ENCODE data around the gene KRTAP5-10. TPM values are rescaled to one million over a fixed set of nuclear protein-coding genes. Genes with fewer than 3 reads are reported as not detected.
A peak's percentile ranks its signal among the peaks of the same experiment; 100 is the strongest.
"Not testable (repeated sequence)": the region's sequence is repeated elsewhere in the genome, so short reads cannot be mapped to it uniquely, and the experiment has no call there.

KRTAP5-10 gene
- total RNA-seq, 1 donor from 2014 or later, result 0.41 TPM

GRCh38 chr11:71527576-71528210 lies 37.7 kb upstream of the KRTAP5-10 start:
- TF ChIP-seq, protein P1, sequence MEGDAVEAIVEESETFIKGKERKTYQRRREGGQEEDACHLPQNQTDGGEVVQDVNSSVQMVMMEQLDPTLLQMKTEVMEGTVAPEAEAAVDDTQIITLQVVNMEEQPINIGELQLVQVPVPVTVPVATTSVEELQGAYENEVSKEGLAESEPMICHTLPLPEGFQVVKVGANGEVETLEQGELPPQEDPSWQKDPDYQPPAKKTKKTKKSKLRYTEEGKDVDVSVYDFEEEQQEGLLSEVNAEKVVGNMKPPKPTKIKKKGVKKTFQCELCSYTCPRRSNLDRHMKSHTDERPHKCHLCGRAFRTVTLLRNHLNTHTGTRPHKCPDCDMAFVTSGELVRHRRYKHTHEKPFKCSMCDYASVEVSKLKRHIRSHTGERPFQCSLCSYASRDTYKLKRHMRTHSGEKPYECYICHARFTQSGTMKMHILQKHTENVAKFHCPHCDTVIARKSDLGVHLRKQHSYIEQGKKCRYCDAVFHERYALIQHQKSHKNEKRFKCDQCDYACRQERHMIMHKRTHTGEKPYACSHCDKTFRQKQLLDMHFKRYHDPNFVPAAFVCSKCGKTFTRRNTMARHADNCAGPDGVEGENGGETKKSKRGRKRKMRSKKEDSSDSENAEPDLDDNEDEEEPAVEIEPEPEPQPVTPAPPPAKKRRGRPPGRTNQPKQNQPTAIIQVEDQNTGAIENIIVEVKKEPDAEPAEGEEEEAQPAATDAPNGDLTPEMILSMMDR (IDR thresholded peaks at IDR 0.05; ENCODE audit: unreplicated experiment), result no peak
- no peak for DNase-seq (ENCODE audit: low spot score, unreplicated experiment)
- Mint-ChIP-seq H3K27ac (no peak overlapping the region), H3K36me3 (ENCODE audit: insufficient read depth) (no peaks in the 10 kb centered on the region), H3K4me1 (ENCODE audit: low read depth) (peaks cover 5% of the 10 kb centered on the region), H3K4me3 (ENCODE audit: low read depth) (no peak overlapping the region), H3K9me3 (ENCODE audit: low read depth) (no peaks in the 10 kb centered on the region), H3K27me3 (no peaks in the 10 kb centered on the region)

- TF ChIP-seq, protein P1 (IDR thresholded peaks at IDR 0.05; ENCODE audit: unreplicated experiment), result no peak
- Mint-ChIP-seq H3K4me1 (ENCODE audit: low read depth) (peaks cover 18% of the 10 kb centered on the region), H3K27ac (no peak overlapping the region), H3K27me3 (no peaks in the 10 kb centered on the region), H3K9me3 (ENCODE audit: low read depth) (no peaks in the 10 kb centered on the region), H3K4me3 (ENCODE audit: low read depth) (no peak overlapping the region), H3K36me3 (ENCODE audit: insufficient read depth) (no peaks in the 10 kb centered on the region)
- no peak for DNase-seq (ENCODE audit: low spot score, unreplicated experiment)
Observed at GRCh38 chr11:71530602-71531001, 34.8 kb upstream of the KRTAP5-10 start.

- peaks cover 21% of the 10 kb centered on the region for H3K4me1 Mint-ChIP-seq (ENCODE audit: low read depth)
- no peaks in the 10 kb centered on the region for H3K27me3 Mint-ChIP-seq
Observed at GRCh38 chr11:71532036-71532610, 33.2 kb upstream of the KRTAP5-10 start.

GRCh38 chr11:71534711-71535608 lies 30.4 kb upstream of the KRTAP5-10 start:
- H3K36me3 Mint-ChIP-seq (ENCODE audit: insufficient read depth); H3K9me3 Mint-ChIP-seq (ENCODE audit: low read depth); DNase-seq (ENCODE audit: low spot score, unreplicated experiment); H3K27me3 Mint-ChIP-seq: not testable (repeated sequence)
- Mint-ChIP-seq H3K27ac (peak overlapping the region; percentile 89), H3K4me1 (ENCODE audit: low read depth) (peaks cover 17% of the 10 kb centered on the region), H3K4me3 (ENCODE audit: low read depth) (peak overlapping the region; percentile 47)

More at GRCh38 chr11:71532036-71532610, 33.2 kb upstream of the KRTAP5-10 start:
- TF ChIP-seq, protein P1 (IDR thresholded peaks at IDR 0.05; ENCODE audit: unreplicated experiment), result no peak
- no peak for DNase-seq (ENCODE audit: low spot score, unreplicated experiment)
- Mint-ChIP-seq H3K9me3 (ENCODE audit: low read depth) (no peaks in the 10 kb centered on the region), H3K36me3 (ENCODE audit: insufficient read depth) (no peaks in the 10 kb centered on the region), H3K4me3 (ENCODE audit: low read depth) (no peak overlapping the region), H3K27ac (no peak overlapping the region)

GRCh38 chr11:71535825-71536224 lies 29.5 kb upstream of the KRTAP5-10 start:
- Mint-ChIP-seq H3K4me3 (ENCODE audit: low read depth) (no peak overlapping the region), H3K36me3 (ENCODE audit: insufficient read depth) (no peaks in the 10 kb centered on the region), H3K4me1 (ENCODE audit: low read depth) (peaks cover 17% of the 10 kb centered on the region), H3K27ac (no peak overlapping the region), H3K27me3 (no peaks in the 10 kb centered on the region), H3K9me3 (ENCODE audit: low read depth) (peaks cover 3% of the 10 kb centered on the region)
- TF ChIP-seq, protein P1 (IDR thresholded peaks at IDR 0.05; ENCODE audit: unreplicated experiment), result no peak
- DNase-seq (ENCODE audit: low spot score, unreplicated experiment), result no peak

Measured in progenitor cell of endocrine pancreas (in vitro differentiated cells).